Measurements from ENCODE around the gene HOPX. TPM values are rescaled to one million over a fixed set of nuclear protein-coding genes. Genes with fewer than 3 reads are reported as not detected.
"Not testable (repeated sequence)": the region's sequence is repeated elsewhere in the genome, so short reads cannot be mapped to it uniquely, and the experiment has no call there.

Gene HOPX
- total and polyA plus RNA-seq, 4 experiments from 2014 or later: 16.9 to 163 (median 73.6) TPM

DNA sequence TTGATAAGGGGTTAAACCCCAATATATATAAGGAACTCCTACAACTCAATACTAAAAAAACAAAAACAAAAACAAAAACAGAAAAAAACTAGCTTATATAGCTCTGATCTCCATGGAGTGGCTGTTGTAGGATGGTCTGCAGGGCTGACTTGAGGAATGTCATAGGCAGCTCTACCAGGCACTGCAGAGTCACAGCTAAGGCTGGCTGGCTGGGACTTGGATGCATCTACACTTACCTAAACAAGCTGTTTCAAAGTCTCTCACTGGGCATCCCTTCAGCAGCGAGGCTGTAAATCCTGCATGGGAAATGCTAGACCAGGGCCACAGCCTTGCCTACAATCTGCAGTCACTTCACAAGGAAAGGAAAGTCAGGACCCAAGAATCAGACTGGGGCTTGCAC is 61.3 kb downstream of the HOPX start:
- Mint-ChIP-seq H3K27me3 (peaks cover 2 to 4% of the 10 kb centered on the region in 2 donors), H3K36me3 (peaks cover 3 to 4% of the 10 kb centered on the region in 2 donors), H3K27ac (no peak overlapping the region), H3K9me3 (peaks cover 2 to 7% (median 6%) of the 10 kb centered on the region in 8 donors), H3K4me1 (peaks cover 0 to 1% (median 0%) of the 10 kb centered on the region in 4 donors), H3K4me3 (no peak overlapping the region)
- Histone ChIP-seq H3K4me3 (ENCODE audit: low read length in 2 of 2) (no peak overlapping the region), H3K36me3 (ENCODE audit: insufficient read depth, low read length) (no peaks in the 10 kb centered on the region), H3K27me3 (ENCODE audit: insufficient read depth, low read length) (no peaks in the 10 kb centered on the region), H3K9me3 (ENCODE audit: control insufficient read depth in 1 of 2, low read length in 2 of 2) (no peaks in the 10 kb centered on the region), H3K4me1 (ENCODE audit: insufficient read depth, low read length) (no peaks in the 10 kb centered on the region), H3K27ac (ENCODE audit: low read depth, low read length) (no peak overlapping the region)
- ChIA-PET POLR2A (ENCODE audit: partially characterized antibody) (no interaction called here), CTCF (ENCODE audit: partially characterized antibody) (interaction anchor here (1.1 to 1.4 kb wide), 2 partner anchors 9 to 180 kb away, joined by 3 read pairs; no protein-coding TSS in a partner anchor)
- no peak for DNase-seq
- intact Hi-C loops (cut with micrococcal nuclease): no loop called here

DNA sequence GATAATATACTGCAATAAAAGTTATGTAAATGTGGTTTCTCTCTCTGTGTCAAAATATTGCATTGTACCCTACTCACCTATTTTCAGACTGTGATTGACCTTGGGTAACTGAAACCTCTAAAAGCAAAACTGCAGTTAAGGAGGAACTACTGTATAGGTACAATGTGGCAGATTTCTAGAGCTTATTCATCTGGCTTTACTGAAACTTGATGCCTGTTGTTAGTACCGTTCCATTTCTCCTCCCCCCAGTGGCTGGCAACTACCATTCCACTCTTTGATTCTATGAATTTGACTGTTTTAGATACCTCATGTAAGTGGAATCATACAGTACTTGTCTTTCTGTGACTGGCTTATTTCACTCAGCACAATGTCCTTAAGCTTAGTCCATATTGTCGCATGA is 61.9 kb downstream of the HOPX start:
- Mint-ChIP-seq H3K4me3 (no peak overlapping the region), H3K9me3 (peaks cover 2 to 7% (median 6%) of the 10 kb centered on the region in 8 donors), H3K36me3 (peaks cover 3 to 4% of the 10 kb centered on the region in 2 donors), H3K27ac (no peak overlapping the region), H3K27me3 (peaks cover 2 to 4% of the 10 kb centered on the region in 2 donors), H3K4me1 (peaks cover 0 to 1% (median 0%) of the 10 kb centered on the region in 4 donors)
- H3K9me3 ChIP-seq (ENCODE audit: control insufficient read depth in 1 of 2, low read length in 2 of 2): no peaks in the 10 kb centered on the region
- no peak overlapping the region for H3K27ac ChIP-seq (ENCODE audit: low read depth, low read length)
- ChIA-PET CTCF (ENCODE audit: partially characterized antibody) (interaction anchor here (0.6 to 1.4 kb wide), 3 partner anchors 9 to 180 kb away, joined by 3 read pairs; no protein-coding TSS in a partner anchor), POLR2A (ENCODE audit: partially characterized antibody) (no interaction called here)
- H3K27me3 ChIP-seq (ENCODE audit: insufficient read depth, low read length): no peaks in the 10 kb centered on the region
- intact Hi-C loops (cut with micrococcal nuclease): no loop called here
- H3K4me3 ChIP-seq (ENCODE audit: low read length in 2 of 2): no peak overlapping the region
- no peak for DNase-seq
- H3K36me3 ChIP-seq (ENCODE audit: insufficient read depth, low read length): no peaks in the 10 kb centered on the region
- no peaks in the 10 kb centered on the region for H3K4me1 ChIP-seq (ENCODE audit: insufficient read depth, low read length)

DNA sequence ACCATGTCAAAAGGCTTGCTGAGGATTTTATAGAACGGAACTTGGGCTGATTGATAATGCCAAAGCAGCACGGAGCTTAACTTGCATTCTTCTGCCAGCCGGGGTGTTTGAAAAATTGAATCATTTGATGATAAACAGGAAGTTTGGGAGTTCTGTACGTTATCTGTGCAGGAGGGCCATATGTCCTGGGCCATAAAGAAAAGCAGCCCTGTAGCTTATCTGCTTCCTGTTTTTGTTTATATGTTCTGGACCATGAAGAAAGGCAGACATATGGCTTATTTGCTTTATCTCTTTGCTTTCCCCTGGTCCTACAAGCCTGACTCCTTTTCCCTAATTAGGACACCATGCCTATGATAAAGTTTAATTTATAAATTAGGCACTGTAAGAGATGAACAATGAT is 62.4 kb downstream of the HOPX start:
- DNase-seq: no peak
- POLR2A ChIA-PET (ENCODE audit: partially characterized antibody): no interaction called here
- Histone ChIP-seq H3K4me3 (ENCODE audit: low read length in 2 of 2) (no peak overlapping the region), H3K36me3 (ENCODE audit: insufficient read depth, low read length) (no peaks in the 10 kb centered on the region), H3K27ac (ENCODE audit: low read depth, low read length) (no peak overlapping the region), H3K9me3 (ENCODE audit: control insufficient read depth in 1 of 2, low read length in 2 of 2) (no peaks in the 10 kb centered on the region), H3K27me3 (ENCODE audit: insufficient read depth, low read length) (no peaks in the 10 kb centered on the region), H3K4me1 (ENCODE audit: insufficient read depth, low read length) (no peaks in the 10 kb centered on the region)
- intact Hi-C loops (cut with micrococcal nuclease): no loop called here
- Mint-ChIP-seq H3K4me3 (no peak overlapping the region), H3K27ac (no peak overlapping the region), H3K27me3 (peaks cover 2 to 4% of the 10 kb centered on the region in 2 donors), H3K9me3 (peaks cover 0 to 4% (median 2%) of the 10 kb centered on the region in 8 donors), H3K36me3 (peaks cover 0 to 1% of the 10 kb centered on the region in 2 donors), H3K4me1 (peaks cover 0 to 1% (median 0%) of the 10 kb centered on the region in 4 donors)
- CTCF ChIA-PET (ENCODE audit: partially characterized antibody): interaction anchor here (0.6 to 1.4 kb wide), 2 partner anchors 10 to 31 kb away, joined by 3 read pairs; no protein-coding TSS in a partner anchor

DNA sequence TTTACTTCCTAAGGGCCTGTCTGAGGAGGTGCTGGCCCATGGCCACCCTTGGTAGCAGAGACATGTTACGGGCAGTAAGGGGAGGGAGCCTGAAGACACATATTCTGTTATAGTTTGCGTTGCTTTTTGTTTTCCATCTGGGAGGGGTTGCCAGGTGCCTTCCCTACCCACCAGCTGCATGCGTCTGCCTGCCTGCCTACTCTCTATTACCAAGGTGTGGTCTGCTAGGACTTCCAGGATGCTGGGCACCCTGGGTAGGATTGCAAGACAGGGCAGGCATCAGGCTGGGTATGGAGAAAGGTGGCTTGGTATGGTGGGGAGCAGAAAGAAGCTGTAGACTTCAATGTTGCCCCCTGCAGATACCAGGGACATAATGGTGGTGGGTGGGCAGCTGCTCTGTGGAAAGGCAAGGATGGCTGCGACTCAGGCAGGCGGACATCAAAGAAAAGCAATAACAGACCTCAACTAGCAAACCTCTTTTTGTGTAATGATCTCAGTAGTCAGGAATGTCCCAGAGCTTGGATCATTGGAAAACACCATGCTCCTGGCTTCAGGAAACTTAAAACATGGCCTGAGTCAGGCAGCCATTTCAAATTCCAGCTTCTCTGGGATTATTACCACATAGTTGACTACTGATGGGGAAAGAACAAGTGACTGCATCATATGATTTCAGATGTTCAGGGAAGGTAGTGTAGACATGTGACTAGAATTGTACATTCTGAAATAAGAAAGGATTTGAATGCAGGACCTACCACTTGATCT is 67.8 kb downstream of the HOPX start:
- peaks cover 0 to 4% (median 0%) of the 10 kb centered on the region in 8 donors for H3K9me3 Mint-ChIP-seq

DNA sequence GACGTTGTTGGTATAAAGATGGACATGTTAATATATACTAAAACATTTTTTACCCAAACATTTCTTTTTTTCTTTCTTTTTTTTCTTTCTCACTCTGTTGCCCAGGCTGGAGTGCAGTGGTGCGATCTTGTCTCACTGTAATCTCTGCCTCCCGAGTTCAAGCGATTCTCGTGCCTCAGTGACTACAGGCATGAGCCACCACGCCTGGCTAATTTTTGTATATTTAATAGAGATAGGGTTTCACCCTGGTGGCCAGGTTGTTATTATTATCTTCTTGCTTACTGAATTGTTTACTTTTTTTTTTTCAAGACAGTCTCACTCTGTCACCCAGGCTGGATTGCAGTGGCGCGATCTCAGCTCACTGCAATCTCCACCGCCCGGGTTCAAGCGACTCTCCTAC is 68.8 kb downstream of the HOPX start:
- Mint-ChIP-seq H3K4me1 (no peaks in the 10 kb centered on the region), H3K27ac (no peak overlapping the region), H3K9me3 (peaks cover 0 to 2% (median 0%) of the 10 kb centered on the region in 8 donors), H3K4me3 (no peak overlapping the region), H3K27me3 (no peaks in the 10 kb centered on the region), H3K36me3 (no peaks in the 10 kb centered on the region)
- Histone ChIP-seq H3K4me3 (ENCODE audit: low read length in 2 of 2) (no peak overlapping the region), H3K36me3 (ENCODE audit: insufficient read depth, low read length) (no peaks in the 10 kb centered on the region), H3K27ac (ENCODE audit: low read depth, low read length) (no peak overlapping the region), H3K9me3 (ENCODE audit: control insufficient read depth in 1 of 2, low read length in 2 of 2) (no peaks in the 10 kb centered on the region), H3K27me3 (ENCODE audit: insufficient read depth, low read length) (no peaks in the 10 kb centered on the region), H3K4me1 (ENCODE audit: insufficient read depth, low read length) (no peaks in the 10 kb centered on the region)
- DNase-seq: no peak
- CTCF ChIA-PET (ENCODE audit: partially characterized antibody): no interaction called here
- POLR2A ChIA-PET (ENCODE audit: partially characterized antibody): no interaction called here
- intact Hi-C loops (cut with micrococcal nuclease): no loop called here

More for the DNA sequence above, 67.8 kb downstream of the HOPX start:
- Histone ChIP-seq H3K27me3 (ENCODE audit: insufficient read depth, low read length) (no peaks in the 10 kb centered on the region), H3K9me3 (ENCODE audit: control insufficient read depth in 1 of 2, low read length in 2 of 2) (no peaks in the 10 kb centered on the region), H3K36me3 (ENCODE audit: insufficient read depth, low read length) (no peaks in the 10 kb centered on the region), H3K4me3 (ENCODE audit: low read length in 2 of 2) (no peak overlapping the region), H3K4me1 (ENCODE audit: insufficient read depth, low read length) (no peaks in the 10 kb centered on the region), H3K27ac (ENCODE audit: low read depth, low read length) (no peak overlapping the region)
- Mint-ChIP-seq H3K36me3 (no peaks in the 10 kb centered on the region), H3K27me3 (peaks cover 2% of the 10 kb centered on the region in 2 donors), H3K27ac (no peak overlapping the region), H3K4me1 (no peaks in the 10 kb centered on the region), H3K4me3 (no peak overlapping the region)
- POLR2A ChIA-PET (ENCODE audit: partially characterized antibody): no interaction called here
- DNase-seq: no peak
- intact Hi-C loops (cut with micrococcal nuclease): no loop called here
- CTCF ChIA-PET (ENCODE audit: partially characterized antibody): interaction anchor here (0.6 to 1.4 kb wide), 2 partner anchors 28 to 187 kb away, joined by 3 to 4 read pairs; no protein-coding TSS in a partner anchor

DNA sequence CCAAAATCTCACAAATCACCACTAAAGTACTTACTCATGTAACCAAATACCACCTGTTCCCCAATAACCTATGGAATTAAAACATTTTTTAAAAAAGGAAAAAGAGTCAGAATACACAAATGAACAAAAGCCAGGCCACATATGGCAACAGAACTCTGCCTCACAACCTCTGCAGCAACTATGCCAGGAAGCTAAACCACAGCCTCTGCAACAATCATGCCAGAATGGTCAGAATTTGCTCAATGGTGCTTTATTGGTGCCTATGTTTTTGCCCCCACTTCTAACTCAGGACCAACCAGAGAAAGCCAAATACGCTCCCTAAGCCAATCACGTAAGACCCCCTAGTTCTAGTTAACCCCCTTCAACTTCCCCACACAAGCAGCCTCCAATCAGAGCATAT is 69.6 kb downstream of the HOPX start:
- Mint-ChIP-seq H3K9me3 (peaks cover 0 to 2% (median 0%) of the 10 kb centered on the region in 8 donors), H3K36me3 (no peaks in the 10 kb centered on the region), H3K27me3 (peaks cover 0 to 2% of the 10 kb centered on the region in 2 donors), H3K27ac (no peak overlapping the region), H3K4me3 (no peak overlapping the region), H3K4me1 (no peaks in the 10 kb centered on the region)
- Histone ChIP-seq H3K36me3 (ENCODE audit: insufficient read depth, low read length) (no peaks in the 10 kb centered on the region), H3K4me3 (ENCODE audit: low read length in 2 of 2) (no peak overlapping the region), H3K9me3 (ENCODE audit: control insufficient read depth in 1 of 2, low read length in 2 of 2) (no peaks in the 10 kb centered on the region), H3K27ac (ENCODE audit: low read depth, low read length) (no peak overlapping the region), H3K27me3 (ENCODE audit: insufficient read depth, low read length) (no peaks in the 10 kb centered on the region), H3K4me1 (ENCODE audit: insufficient read depth, low read length) (no peaks in the 10 kb centered on the region)
- CTCF ChIA-PET (ENCODE audit: partially characterized antibody): no interaction called here
- intact Hi-C loops (cut with micrococcal nuclease): no loop called here
- no peak for DNase-seq
- POLR2A ChIA-PET (ENCODE audit: partially characterized antibody): no interaction called here

DNA sequence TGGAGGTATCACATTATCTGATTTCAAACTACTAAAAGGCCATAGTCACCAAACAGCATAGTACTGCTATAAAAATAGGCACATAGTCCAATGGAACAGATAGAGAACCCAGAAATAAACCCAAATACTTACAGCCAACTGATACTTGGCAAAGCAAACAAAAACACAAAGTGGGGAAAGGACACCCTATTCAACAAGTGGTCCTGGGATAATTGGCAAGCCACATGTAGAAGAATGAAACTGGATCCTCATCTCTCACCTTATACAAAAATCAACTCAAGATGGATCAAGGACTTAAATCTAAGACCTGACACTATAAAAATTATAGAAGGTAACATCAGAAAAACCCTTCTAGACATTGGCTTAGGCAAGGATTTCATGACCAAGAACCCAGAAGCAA is 70.9 kb downstream of the HOPX start:
- H3K36me3 Mint-ChIP-seq; H3K27ac Mint-ChIP-seq; H3K4me1 ChIP-seq (ENCODE audit: insufficient read depth, low read length); H3K27me3 Mint-ChIP-seq; H3K4me1 Mint-ChIP-seq; CTCF ChIA-PET (ENCODE audit: partially characterized antibody); H3K9me3 Mint-ChIP-seq; H3K27me3 ChIP-seq (ENCODE audit: insufficient read depth, low read length); POLR2A ChIA-PET (ENCODE audit: partially characterized antibody); H3K9me3 ChIP-seq (ENCODE audit: control insufficient read depth in 1 of 2, low read length in 2 of 2); H3K4me3 Mint-ChIP-seq; DNase-seq; H3K27ac ChIP-seq (ENCODE audit: low read depth, low read length); H3K36me3 ChIP-seq (ENCODE audit: insufficient read depth, low read length); intact Hi-C loops (cut with micrococcal nuclease); H3K4me3 ChIP-seq (ENCODE audit: low read length in 2 of 2): not testable (repeated sequence)
